ENCODE results near the gene ADORA1.

Gene ADORA1

GRCh38 chr1:203127666-203128430 is at the start of gene ADORA1:
Gene ADORA1 (plus strand): TSS chr1:203127726. CDS start chr1:203128842, 1,116 bp downstream.
- intact Hi-C loops (cut with DNase I): loop anchor here (5.0 kb wide), 1 partner anchor 91 kb away; no protein-coding TSS in a partner anchor
- DNase-seq: peak; percentile 72 to 98 (median 86)

GRCh38 chr1:203077956-203078355 is 49.6 kb upstream of the ADORA1 start:
- DNase-seq: peak in 1 of 10 donors; percentile 42
- intact Hi-C loops (cut with DNase I): loop anchor here (5.0 kb wide), 1 partner anchor 44 kb away; no protein-coding TSS in a partner anchor

DNA sequence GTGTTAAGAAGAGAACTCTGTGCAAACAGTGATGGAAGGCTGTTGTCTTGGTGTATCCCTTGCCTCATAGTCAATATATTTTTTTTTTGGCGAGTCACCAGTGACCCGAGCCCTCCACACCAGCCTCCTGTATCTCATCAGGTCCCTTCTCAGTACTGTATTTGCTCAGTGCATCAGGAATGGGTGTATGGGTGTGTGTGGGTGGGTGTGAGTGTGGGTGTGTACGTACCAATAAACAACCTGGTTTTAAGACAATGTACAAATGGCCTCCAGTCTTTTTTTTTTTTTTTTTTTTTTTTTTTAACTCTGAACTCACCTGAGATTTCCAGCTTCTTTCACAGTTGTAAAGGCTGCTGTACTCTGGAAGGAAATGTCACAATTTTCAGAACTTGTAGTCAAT is 49.0 kb upstream of the ADORA1 start:
- no peak for DNase-seq
- intact Hi-C loops (cut with DNase I): loop anchor here (5.0 kb wide), 1 partner anchor 44 kb away; no protein-coding TSS in a partner anchor

GRCh38 chr1:203080456-203080855 is 47.1 kb upstream of the ADORA1 start:
- DNase-seq: no peak
- intact Hi-C loops (cut with DNase I): no loop called here

DNA sequence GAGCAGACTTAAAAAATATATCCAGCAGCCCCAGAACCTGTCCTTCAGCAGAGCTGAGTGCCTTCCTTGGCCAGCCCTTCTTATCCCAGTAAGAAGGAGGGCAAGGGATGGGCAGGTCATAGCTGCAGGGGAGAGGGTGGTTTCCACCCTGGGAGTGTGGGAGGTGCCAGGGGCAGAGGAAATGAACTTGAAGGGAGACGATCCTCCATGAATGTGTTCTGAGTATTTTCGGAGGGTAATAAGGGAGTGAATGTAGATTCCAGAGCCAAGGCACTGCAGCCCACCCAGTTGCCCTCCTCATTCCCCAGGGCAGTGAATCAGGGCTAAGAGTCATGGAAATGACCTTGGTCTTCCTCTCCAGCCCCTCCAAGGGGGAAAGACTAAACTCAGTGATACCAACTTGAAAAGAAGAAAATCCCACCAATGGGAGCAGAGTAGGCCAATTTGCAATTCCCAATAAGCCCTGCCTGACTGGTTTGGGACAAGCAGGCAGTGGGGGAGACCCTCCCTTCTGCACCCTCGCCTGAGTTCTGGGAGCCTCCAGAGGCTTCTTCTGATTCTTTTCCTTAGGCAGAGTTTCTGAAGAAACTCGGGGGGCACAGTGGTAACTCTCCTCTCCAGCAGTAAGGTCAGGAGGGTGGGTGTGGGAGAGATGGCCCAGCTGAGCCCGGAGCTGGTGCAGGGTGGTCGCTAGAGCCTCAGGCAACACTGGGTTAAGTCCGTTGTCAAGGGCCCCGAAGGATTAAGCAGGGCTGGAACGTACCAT is 45.9 kb upstream of the ADORA1 start:
- DNase-seq: no peak
- intact Hi-C loops (cut with DNase I): no loop called here

DNA sequence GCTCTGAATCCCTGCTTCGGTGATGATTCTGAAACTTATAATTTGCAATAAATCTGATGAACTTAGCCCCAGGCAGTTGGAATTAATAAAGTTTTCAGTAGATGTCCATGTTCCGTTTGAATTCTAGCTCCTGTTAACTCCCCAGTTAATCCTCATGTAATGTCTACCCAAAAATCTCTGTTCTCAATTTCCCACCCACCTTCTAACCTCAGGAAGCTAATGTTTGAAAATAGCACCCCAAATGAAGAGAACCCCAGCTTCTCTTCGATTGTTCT is 45.4 kb upstream of the ADORA1 start:
- intact Hi-C loops (cut with DNase I): no loop called here
- DNase-seq: no peak

GRCh38 chr1:203082571-203083462 is 44.7 kb upstream of the ADORA1 start:
- DNase-seq: no peak
- intact Hi-C loops (cut with DNase I): no loop called here

DNA sequence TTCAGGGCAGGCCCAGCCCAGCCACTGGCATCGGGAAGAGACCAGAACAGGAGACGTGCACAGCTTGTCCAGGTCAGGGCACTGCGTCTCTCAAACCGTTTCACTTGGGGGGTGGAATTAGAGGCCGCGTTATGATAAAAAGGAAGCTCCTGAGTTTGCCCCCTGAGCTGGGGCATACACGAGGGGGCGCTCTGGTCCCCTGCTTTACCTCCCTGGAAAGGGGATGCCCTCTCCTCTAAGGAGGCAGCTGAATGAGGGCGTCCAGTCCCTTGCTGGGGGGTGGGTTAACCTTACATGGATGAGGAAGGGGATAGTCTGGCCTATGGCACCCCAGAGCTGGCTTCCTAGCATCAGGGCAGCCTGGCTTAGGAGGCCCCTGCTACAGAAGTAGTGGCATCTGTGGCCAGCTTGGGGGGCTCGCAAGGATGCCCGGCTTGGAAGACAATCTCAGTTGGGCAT is 44.0 kb upstream of the ADORA1 start:
- DNase-seq: no peak
- intact Hi-C loops (cut with DNase I): no loop called here

- no peak for DNase-seq
These were observed 42.7 kb upstream of the ADORA1 start for GRCh38 chr1:203084588-203085527.

DNA sequence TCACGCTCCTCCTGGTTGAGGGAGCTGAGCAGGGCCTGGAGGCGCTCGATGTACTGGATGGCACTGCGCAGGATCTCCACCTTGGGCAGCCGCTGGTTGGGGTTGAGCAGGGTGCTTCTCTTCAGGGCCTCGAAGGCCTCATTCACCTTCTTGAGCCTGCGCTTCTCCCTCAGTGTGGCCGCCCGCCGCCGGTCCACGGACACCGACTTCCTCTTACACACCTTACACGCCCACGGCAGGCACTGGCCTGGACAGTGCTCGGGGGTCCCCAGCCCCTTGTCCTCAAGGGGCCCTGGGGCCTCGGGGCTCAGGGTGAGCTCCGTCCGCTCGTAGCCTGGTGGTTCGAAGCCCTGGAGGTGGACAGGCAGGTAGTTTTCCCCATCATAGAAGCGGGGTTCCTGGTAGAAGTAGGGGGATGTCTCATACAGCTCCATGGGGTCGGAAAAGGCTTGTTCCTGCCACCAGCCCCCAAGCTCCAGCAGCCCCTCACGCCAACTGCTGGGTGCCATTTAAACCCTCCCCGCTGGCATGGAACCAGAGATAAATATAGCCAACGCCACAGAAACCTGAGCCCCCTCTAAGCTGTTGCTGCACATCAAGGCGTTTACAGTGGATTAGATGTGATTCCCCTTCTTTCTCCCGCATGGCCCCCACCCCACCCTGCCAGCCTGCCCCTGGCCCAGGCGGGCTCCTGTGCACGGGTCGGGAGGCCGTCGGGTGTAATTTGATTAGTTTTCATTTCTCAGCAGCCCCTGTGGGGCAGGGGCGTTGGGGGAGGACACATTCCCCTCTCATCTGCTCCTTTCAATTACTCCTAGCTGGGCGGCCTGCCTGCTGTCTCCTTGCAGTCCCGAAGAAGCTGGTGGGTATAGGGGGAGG is 41.8 kb upstream of the ADORA1 start, which contains the start of gene MYOG:
MYOG (minus strand) TSS at position 485 of the 879 bp plus-strand sequence; CDS start at position 434, 51 bp downstream.
- DNase-seq: no peak
- intact Hi-C loops (cut with DNase I): no loop called here

More at GRCh38 chr1:203084588-203085527, 42.7 kb upstream of the ADORA1 start:
- intact Hi-C loops (cut with DNase I): no loop called here

GRCh38 chr1:203086992-203087763 is 40.3 kb upstream of the ADORA1 start:
- DNase-seq: no peak
- intact Hi-C loops (cut with DNase I): no loop called here

GRCh38 chr1:203088441-203088840 is 39.1 kb upstream of the ADORA1 start:
- intact Hi-C loops (cut with DNase I): no loop called here
- no peak for DNase-seq

DNA sequence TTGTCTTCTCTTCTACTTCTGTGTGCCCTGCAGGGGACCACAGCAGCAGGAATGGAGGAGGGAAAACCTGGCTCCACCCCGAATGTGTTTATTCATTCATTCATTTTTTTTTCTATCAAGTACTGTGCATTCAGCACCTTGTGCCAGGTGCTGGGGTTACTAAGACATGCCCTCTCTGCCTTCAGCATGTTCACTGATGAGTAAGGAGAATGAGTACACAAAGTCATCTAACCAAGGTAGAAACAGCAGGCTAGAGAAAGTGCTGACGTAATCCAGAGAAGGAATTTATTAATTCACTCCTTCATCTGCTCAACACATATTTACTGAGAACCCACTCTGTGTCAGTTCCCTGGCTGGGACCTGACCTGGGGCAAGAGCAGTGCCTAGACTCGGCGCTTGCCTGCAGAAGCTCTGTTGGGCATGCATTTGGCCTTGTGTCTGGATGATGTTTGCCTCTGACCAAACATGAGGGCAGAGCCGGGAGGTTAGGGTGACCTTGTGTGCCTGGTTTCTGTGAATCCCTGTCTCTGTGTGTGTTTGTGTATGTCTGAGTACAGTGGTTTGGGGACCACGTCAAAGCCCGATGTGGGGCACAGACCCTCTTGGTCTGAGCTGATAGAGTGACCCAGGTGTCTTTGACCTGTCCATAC is 38.4 kb upstream of the ADORA1 start:
- DNase-seq: no peak
- intact Hi-C loops (cut with DNase I): no loop called here

DNA sequence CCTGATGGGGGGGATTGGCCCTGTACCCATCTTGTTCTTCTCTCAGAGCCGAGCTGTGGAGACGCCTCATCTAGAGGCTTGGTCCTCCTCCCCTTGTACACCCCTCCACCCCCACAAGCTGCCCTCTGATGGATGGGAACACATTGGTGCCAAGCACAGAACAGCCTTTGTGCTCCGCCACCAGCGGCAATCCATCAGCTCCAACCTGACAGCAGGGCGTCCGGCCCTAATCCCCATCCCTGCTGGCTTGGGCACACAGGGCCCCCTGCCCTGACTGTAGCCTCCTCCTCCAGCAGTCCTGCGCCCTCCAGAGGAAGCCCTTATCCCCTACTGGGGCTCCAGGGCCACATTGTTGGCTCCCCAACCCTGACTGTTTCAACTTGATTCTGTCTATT is 37.9 kb upstream of the ADORA1 start:
- DNase-seq: peak in 2 of 10 donors; percentile 23 to 32
- intact Hi-C loops (cut with DNase I): no loop called here

- DNase-seq: no peak
- intact Hi-C loops (cut with DNase I): no loop called here
These were observed 36.9 kb upstream of the ADORA1 start for GRCh38 chr1:203090421-203091198.

DNA sequence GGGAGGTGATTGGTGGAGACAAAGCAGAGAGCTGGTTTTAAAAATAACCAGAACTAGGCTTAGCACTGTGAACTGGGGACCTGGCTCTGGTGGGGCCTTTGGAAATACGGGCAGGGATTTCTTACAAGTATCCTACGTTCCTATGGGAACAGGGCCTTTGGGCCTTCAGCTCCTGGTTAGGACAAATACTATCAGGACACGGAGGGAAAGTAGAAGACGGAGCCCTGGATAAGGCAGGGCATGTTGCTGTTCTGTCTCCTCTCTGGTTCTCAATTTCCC is 36.4 kb upstream of the ADORA1 start:
- intact Hi-C loops (cut with DNase I): no loop called here

More for the DNA sequence above, 36.4 kb upstream of the ADORA1 start:
- no peak for DNase-seq

Measured in posterior cingulate gyrus (tissue), 11 donors.